T47D (cell line): ENCODE measurements around the gene NDUFB6.
"Not testable (repeated sequence)": the region's sequence is repeated elsewhere in the genome, so short reads cannot be mapped to it uniquely, and the experiment has no call there.

Experiments used
- DNase-seq, 2 experiments: peaks; one replicate each; pipeline versions ENCODE4 v3.0.0 to v3.0.0-alpha.2; 2011 to 2012; ENCODE audit warnings: low read depth in 1 of 2, low spot score in 1 of 2
- JUND ChIP-seq: IDR thresholded peaks from 2 replicates; pipeline ENCODE4 v1.6.1; 2012; ENCODE audit warnings: low read depth
- in situ Hi-C: cut with HindIII; loops from 2 replicates; pipeline ENCODE4 v1.10.0; 2016; ENCODE audit warnings: low sequenced_read_pairs, low pct_unique_long_range_greater_than_20kb

Gene NDUFB6

GRCh38 chr9:32554591-32554990, 18.4 kb downstream of the NDUFB6 start:
- no peak for DNase-seq
- TF ChIP-seq JUND: no peak
- in situ Hi-C loops: no loop called here

GRCh38 chr9:32554107-32554506, 18.9 kb downstream of the NDUFB6 start:
- TF ChIP-seq JUND: no peak
- no peak for DNase-seq
- in situ Hi-C loops: no loop called here

- DNase-seq: peak; percentile 72 to 86
- in situ Hi-C loops: no loop called here
- TF ChIP-seq JUND: no peak
Observed at GRCh38 chr9:32552172-32552872, 20.6 kb downstream of the NDUFB6 start, which contains the start of the genes SMIM27 and TOPORS. SMIM27 (plus strand) TSS chr9:32552327; CDS start chr9:32552435, 108 bp downstream. TOPORS (minus strand) TSS chr9:32552586; CDS start chr9:32552436, 150 bp downstream.

- peak in 1 of 2 experiments; percentile 30 for DNase-seq
- in situ Hi-C loops: no loop called here
Observed at GRCh38 chr9:32551276-32552051, 21.5 kb downstream of the NDUFB6 start.

GRCh38 chr9:32550562-32551275, 22.2 kb downstream of the NDUFB6 start:
- in situ Hi-C loops: no loop called here
- peak; percentile 87 to 90 for DNase-seq
- TF ChIP-seq JUND: no peak

More at GRCh38 chr9:32551276-32552051, 21.5 kb downstream of the NDUFB6 start:
- no peak for TF ChIP-seq JUND

- in situ Hi-C loops: no loop called here
- DNase-seq: peak in 1 of 2 experiments; percentile 1
- TF ChIP-seq JUND: no peak
Observed at GRCh38 chr9:32550150-32550561, 22.8 kb downstream of the NDUFB6 start.

- in situ Hi-C loops, DNase-seq: not testable (repeated sequence)
Observed at GRCh38 chr9:32548213-32548612, 24.7 kb downstream of the NDUFB6 start.

GRCh38 chr9:32545884-32546283, 27.1 kb downstream of the NDUFB6 start:
- no peak for TF ChIP-seq JUND
- in situ Hi-C loops: no loop called here
- DNase-seq: no peak

GRCh38 chr9:32543047-32543446, 29.9 kb downstream of the NDUFB6 start:
- no peak for DNase-seq
- no peak for TF ChIP-seq JUND
- in situ Hi-C loops: no loop called here

GRCh38 chr9:32533816-32534215, 39.1 kb downstream of the NDUFB6 start:
- DNase-seq: no peak
- in situ Hi-C loops: no loop called here
- TF ChIP-seq JUND: no peak

GRCh38 chr9:32533336-32533735, 39.6 kb downstream of the NDUFB6 start:
- TF ChIP-seq JUND: no peak
- no peak for DNase-seq
- in situ Hi-C loops: no loop called here

GRCh38 chr9:32526707-32527048, 46.3 kb downstream of the NDUFB6 start:
- in situ Hi-C loops: no loop called here
- no peak for DNase-seq

GRCh38 chr9:32526041-32526706, 46.8 kb downstream of the NDUFB6 start, which contains the start of gene RIGI:
RIGI (minus strand) TSS chr9:32526196; CDS start chr9:32526166, 30 bp downstream.
- TF ChIP-seq JUND: no peak
- in situ Hi-C loops: no loop called here

More at GRCh38 chr9:32526707-32527048, 46.3 kb downstream of the NDUFB6 start:
- TF ChIP-seq JUND: no peak

More at GRCh38 chr9:32526041-32526706, 46.8 kb downstream of the NDUFB6 start, which contains the start of gene RIGI:
- DNase-seq: peak in 1 of 2 experiments; percentile 93
